Sigmoid colon (tissue), 4 donors: ENCODE data around the gene RNF126.

Experiments
- CTCF ChIP-seq, 4 experiments: fragments of 450-650 bp in 3 of 4; fragments of 200-600 bp in 1 of 4; IDR thresholded peaks; one replicate each; pipeline ENCODE4 v1.5.1; 2016 to 2019; ENCODE audit warnings: antibody characterized with exemption in 4 of 4, mild to moderate bottlenecking in 3 of 4, moderate library complexity in 2 of 4
- EP300 ChIP-seq, 4 donors: sonication (generic); formaldehyde crosslinking; IDR thresholded peaks; one replicate each; pipeline ENCODE4 v1.6.1; 2017; ENCODE audit warnings: antibody characterized with exemption in 4 of 4

GRCh38 chr19:613732-614567 is 49.1 kb downstream of the RNF126 start:
- TF ChIP-seq CTCF (IDR thresholded peaks at IDR 0.05) (no peak), EP300 (IDR thresholded peaks at IDR 0.05) (no peak)
